GM19035 (cell line): ENCODE data around the gene CDHR4.

ENCODE experiments used
- ATAC-seq: cut with Tn5 transposase; IDR thresholded peaks from one replicate; pipeline ENCODE4 v1.9.1; 2021; ENCODE audit not compliant: unreplicated experiment

Gene CDHR4

DNA sequence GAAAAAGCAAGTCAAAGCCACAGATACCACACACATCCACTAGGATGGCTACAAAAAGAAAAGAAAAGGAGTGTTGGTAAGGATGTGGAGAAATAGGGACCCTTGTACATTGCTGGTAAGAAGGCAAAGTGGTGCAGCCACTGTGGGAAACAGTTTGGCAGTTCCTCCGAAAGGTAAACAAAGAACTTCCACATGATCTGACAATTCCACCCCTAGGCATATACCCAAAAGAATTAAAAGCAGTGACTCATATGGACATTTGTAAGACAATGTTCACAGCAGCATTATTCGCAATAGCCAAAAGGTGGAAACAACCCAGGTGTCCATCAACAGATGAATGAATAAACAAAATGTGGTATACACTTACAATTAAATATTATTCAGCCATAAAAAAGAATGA is 53.7 kb downstream of the CDHR4 start:
- no peak for ATAC-seq
